Peyer's patch (tissue), 4 donors: ENCODE data around the gene GNAL. TPM values are rescaled to one million over a fixed set of nuclear protein-coding genes. Genes with fewer than 3 reads are reported as not detected.

Experiments used
- DNase-seq, 3 donors: peaks; one replicate each; pipeline ENCODE4 v3.0.0-alpha.2; 2017 to 2019
- H3K27ac ChIP-seq, 4 donors: fragments of 200-600 bp; sonication (generic); one replicate each; pipeline ENCODE4 v1.5.1; 2016 to 2019
- H3K27me3 ChIP-seq, 2 donors: fragments of 200-600 bp; sonication (generic); one replicate each; pipeline ENCODE4 v1.5.1; 2019
- H3K36me3 ChIP-seq, 3 donors: fragments of 200-600 bp; sonication (generic); one replicate each; pipeline ENCODE4 v1.5.1; 2016 to 2019
- H3K4me1 ChIP-seq, 4 donors: fragments of 200-600 bp; sonication (generic); one replicate each; pipeline ENCODE4 v1.5.1; 2016 to 2019
- H3K4me3 ChIP-seq, 4 donors: fragments of 200-600 bp; sonication (generic); 1 replicate in 3 of 4; 2 replicates in 1 of 4; pipeline ENCODE4 v1.5.1; 2016 to 2019; ENCODE audit warnings: mild to moderate bottlenecking in 1 of 4
- H3K9me3 ChIP-seq, 4 donors: fragments of 200-600 bp; sonication (generic); one replicate each; pipeline ENCODE4 v1.5.1; 2016 to 2019; ENCODE audit warnings: mild to moderate bottlenecking in 1 of 4
- POLR2A ChIP-seq, 2 donors: fragments of 450-650 bp; IDR thresholded peaks; one replicate each; pipeline ENCODE4 v1.5.1; 2017; ENCODE audit warnings: antibody characterized with exemption in 2 of 2, mild to moderate bottlenecking in 2 of 2, moderate library complexity in 2 of 2
- total RNA-seq, 4 donors: library from RNA; depleted of rRNA; stranded (reverse); fragments of >200 nt; gene quantifications; one replicate each; pipeline ENCODE4 v1.1.0, GENCODE V29; 2016
- TF ChIP-seq, protein P1 (sequence below), 6 experiments: fragments of 450-650 bp in 4 of 6; fragments of 200-600 bp in 2 of 6; sonication (generic) in 1 of 6; IDR thresholded peaks; one replicate each; pipeline ENCODE4 v1.5.1; 2017 to 2019; ENCODE audit warnings: antibody characterized with exemption in 6 of 6, mild to moderate bottlenecking in 3 of 6, moderate library complexity in 1 of 6

Gene GNAL
- total RNA-seq, 4 donors from 2014 or later, result 2.5 to 7.4 (median 3.6) TPM

DNA sequence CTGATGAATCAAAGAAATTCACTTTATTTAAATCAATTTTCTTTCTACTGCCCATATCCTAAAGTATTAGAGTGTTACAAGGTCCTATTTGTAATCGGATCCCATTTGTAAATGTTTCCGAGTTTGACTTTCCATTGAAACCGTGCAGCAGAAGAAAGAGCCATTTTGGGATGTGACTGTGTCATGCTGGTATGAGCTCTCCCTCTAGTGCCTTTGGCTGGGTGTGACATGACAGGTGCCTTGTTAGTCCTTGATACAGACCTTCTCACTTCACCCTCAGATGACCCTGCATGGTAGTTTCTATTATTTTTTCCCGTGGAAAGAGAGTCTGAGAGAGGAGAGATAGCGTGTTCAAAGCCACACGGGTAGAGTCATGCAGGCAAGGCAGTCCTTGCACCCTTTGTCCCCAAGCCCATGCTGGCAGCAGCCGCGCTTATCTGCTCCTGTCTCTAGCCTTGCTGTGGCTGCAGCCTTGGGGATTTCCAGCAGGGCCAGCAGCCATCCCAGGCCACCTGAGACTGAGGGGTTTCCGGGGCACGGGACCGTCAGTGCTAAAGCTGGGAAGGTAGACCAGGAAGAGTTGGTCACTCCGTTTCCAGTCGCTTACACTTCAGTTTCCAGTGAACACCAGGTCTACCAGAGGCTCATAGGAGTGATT, 183.5 kb downstream of the GNAL start:
- Histone ChIP-seq H3K27ac (no peak overlapping the region), H3K9me3 (no peaks in the 10 kb centered on the region), H3K4me3 (no peak overlapping the region), H3K36me3 (no peaks in the 10 kb centered on the region), H3K4me1 (no peaks in the 10 kb centered on the region), H3K27me3 (no peaks in the 10 kb centered on the region)
- TF ChIP-seq POLR2A (IDR thresholded peaks at IDR 0.05), result no peak
- TF ChIP-seq, protein P1, sequence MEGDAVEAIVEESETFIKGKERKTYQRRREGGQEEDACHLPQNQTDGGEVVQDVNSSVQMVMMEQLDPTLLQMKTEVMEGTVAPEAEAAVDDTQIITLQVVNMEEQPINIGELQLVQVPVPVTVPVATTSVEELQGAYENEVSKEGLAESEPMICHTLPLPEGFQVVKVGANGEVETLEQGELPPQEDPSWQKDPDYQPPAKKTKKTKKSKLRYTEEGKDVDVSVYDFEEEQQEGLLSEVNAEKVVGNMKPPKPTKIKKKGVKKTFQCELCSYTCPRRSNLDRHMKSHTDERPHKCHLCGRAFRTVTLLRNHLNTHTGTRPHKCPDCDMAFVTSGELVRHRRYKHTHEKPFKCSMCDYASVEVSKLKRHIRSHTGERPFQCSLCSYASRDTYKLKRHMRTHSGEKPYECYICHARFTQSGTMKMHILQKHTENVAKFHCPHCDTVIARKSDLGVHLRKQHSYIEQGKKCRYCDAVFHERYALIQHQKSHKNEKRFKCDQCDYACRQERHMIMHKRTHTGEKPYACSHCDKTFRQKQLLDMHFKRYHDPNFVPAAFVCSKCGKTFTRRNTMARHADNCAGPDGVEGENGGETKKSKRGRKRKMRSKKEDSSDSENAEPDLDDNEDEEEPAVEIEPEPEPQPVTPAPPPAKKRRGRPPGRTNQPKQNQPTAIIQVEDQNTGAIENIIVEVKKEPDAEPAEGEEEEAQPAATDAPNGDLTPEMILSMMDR (IDR thresholded peaks at IDR 0.05), result peak in 4 of 6 experiments; percentile 25 to 78 (median 70)
- peak in 1 of 3 donors; percentile 65 for DNase-seq

DNA sequence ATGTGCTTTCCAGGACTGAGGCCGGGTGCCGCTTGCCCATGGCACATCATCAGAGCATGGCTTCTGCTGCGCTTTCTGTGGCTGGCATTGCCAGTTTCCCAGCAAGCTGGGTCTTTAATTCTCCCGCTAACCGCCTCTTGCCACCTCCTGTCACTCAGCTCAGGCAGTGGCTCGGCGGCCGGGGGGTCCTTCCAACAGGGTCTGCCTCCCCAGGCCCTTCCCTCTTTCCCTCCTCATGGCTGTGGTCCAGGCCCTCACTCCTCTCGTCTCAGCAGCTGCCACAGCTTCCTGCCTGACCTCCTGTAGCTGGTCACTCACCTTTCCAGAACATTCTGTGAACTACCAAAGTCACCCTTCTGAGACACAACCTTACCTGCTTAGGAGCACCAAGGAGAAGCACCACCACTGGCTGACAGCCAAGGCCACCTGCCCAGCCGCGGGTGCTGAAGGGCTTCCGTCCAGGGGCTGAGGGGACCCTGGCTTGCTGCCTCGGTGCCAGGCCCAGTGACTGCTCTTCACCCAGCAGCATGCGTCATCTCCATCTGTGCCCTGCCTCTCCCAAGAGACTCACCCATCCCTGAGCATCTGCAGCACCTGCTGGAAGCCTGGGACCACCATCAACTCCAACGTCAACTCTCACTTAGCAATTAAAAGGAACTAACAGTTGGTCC, 184.7 kb downstream of the GNAL start:
- H3K36me3 ChIP-seq, result no peaks in the 10 kb centered on the region
- no peaks in the 10 kb centered on the region for H3K4me1 ChIP-seq
- no peaks in the 10 kb centered on the region for H3K9me3 ChIP-seq
- TF ChIP-seq, protein P1 (IDR thresholded peaks at IDR 0.05), result no peak
- TF ChIP-seq POLR2A (IDR thresholded peaks at IDR 0.05), result no peak
- H3K27me3 ChIP-seq, result no peaks in the 10 kb centered on the region
- DNase-seq, result peak in 1 of 3 donors; percentile 34
- H3K4me3 ChIP-seq, result no peak overlapping the region
- H3K27ac ChIP-seq, result no peak overlapping the region

DNA sequence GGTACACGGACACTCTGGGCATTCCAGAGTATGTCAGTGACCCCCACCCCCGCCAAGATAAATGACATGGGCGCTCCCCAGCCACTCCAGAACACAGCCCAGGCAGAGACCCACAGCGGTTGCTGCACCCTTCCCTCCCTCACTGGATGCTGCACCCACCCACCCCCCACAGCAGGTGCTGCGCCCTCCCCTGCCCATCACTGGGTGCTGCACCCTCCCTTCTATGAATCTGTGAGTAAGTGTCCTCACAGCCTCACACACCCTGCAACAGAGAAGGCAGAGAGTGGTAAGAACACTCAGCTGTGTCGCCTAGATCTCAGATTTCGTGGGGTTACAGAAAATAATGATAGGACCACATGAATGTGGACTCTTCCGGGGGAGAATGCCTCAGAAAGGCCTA, 185.6 kb downstream of the GNAL start:
- H3K9me3 ChIP-seq, result no peaks in the 10 kb centered on the region
- H3K4me3 ChIP-seq, result no peak overlapping the region
- no peaks in the 10 kb centered on the region for H3K36me3 ChIP-seq
- peak in 1 of 3 donors; percentile 32 for DNase-seq
- no peaks in the 10 kb centered on the region for H3K27me3 ChIP-seq
- TF ChIP-seq POLR2A (IDR thresholded peaks at IDR 0.05), result no peak
- TF ChIP-seq, protein P1 (IDR thresholded peaks at IDR 0.05), result no peak
- no peaks in the 10 kb centered on the region for H3K4me1 ChIP-seq
- no peak overlapping the region for H3K27ac ChIP-seq

DNA sequence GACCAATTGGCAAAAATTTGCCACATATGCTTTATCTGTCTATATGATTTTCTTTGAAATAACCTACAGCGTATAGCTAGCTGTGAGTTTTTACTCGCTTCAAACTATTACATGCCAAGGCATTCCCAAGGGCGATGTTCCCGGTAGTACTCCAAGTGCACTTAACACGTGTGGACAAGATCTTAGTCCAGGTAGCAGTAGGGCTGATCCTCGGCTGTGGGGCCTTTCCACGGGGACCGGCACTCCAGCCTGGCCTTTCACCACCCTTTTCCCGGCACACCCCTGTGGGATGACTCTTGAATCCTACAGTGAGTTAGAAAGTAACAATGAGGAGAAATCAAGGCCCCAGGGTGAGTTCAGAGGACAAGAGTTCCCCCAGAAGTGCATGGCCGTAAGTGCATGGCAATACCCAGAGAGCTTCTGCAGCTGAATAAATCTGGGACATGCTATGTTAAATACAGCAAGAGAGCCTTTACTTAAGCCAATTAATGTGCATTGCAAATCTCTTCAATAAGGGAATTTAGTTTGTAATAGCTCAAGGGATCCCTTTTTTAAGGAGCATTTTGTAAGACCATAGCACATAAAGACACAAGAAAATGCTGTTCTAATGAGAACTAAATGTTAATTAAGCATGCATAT, 188.6 kb downstream of the GNAL start:
- Histone ChIP-seq H3K9me3 (no peaks in the 10 kb centered on the region), H3K4me3 (no peak overlapping the region), H3K36me3 (peaks cover 0 to 3% (median 0%) of the 10 kb centered on the region in 3 donors), H3K4me1 (no peaks in the 10 kb centered on the region), H3K27ac (no peak overlapping the region), H3K27me3 (no peaks in the 10 kb centered on the region)
- TF ChIP-seq, protein P1 (IDR thresholded peaks at IDR 0.05), result no peak
- no peak for TF ChIP-seq POLR2A (IDR thresholded peaks at IDR 0.05)
- DNase-seq, result peak in 1 of 3 donors; percentile 18

DNA sequence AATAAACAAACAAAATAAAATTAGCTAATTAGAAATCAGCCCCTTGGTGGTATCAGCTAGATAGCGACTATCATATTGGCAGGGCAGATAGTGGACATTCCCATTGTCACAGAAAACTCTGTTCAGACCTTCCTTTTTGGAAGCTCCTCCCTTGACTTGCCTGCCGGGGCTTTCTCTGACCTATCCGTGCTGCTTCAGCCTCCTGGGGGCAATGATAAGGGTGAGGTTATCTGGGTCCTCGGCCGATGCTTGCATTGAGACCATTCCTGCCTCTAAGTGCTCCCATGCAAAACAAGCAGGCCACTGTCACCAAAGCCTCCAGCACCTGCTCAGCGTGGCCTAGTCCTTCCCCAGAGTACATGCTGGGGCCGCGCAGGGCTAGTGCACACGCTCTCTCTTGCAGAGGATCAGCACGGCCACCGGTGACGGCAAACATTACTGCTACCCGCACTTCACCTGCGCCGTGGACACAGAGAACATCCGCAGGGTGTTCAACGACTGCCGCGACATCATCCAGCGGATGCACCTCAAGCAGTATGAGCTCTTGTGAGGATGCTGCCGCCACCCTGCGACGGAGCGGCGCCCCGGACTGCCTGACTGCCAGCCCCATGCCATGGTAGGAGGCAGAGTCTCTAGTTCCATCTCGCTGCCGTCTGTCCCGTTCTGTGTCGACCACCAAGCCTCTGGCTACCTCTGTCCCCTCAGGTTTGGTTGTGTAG, 191.7 kb downstream of the GNAL start:
- TF ChIP-seq, protein P1 (IDR thresholded peaks at IDR 0.05), result no peak
- no peak for TF ChIP-seq POLR2A (IDR thresholded peaks at IDR 0.05)
- peak in 2 of 3 donors; percentile 42 to 43 for DNase-seq
- Histone ChIP-seq H3K36me3 (peaks cover 0 to 24% (median 0%) of the 10 kb centered on the region in 3 donors), H3K4me3 (no peak overlapping the region), H3K27me3 (no peaks in the 10 kb centered on the region), H3K4me1 (peaks cover 0 to 4% (median 1%) of the 10 kb centered on the region in 4 donors), H3K9me3 (no peaks in the 10 kb centered on the region), H3K27ac (no peak overlapping the region)
